Stomach (tissue), 4 donors: ENCODE measurements around the gene KBTBD4.

Experiments
- CTCF ChIP-seq, 7 experiments: fragments of 450-650 bp in 4 of 7; fragments of 200-600 bp in 3 of 7; sonication (generic) in 3 of 7; IDR thresholded peaks; one replicate each; pipeline ENCODE4 v1.5.1; 2016 to 2019; ENCODE audit warnings: antibody characterized with exemption in 7 of 7, control low read depth in 2 of 7, mild to moderate bottlenecking in 1 of 7
- POLR2A ChIP-seq, 4 donors: fragments of 450-650 bp; IDR thresholded peaks; one replicate each; pipeline ENCODE4 v1.6.1; 2016; ENCODE audit warnings: antibody characterized with exemption in 4 of 4, control low read depth in 2 of 4, mild to moderate bottlenecking in 1 of 4, moderate library complexity in 1 of 4

GRCh38 chr11:47569646-47570045, 9.1 kb downstream of the KBTBD4 start:
- no peak for TF ChIP-seq CTCF (IDR thresholded peaks at IDR 0.05)
- no peak for TF ChIP-seq POLR2A (IDR thresholded peaks at IDR 0.05)
